ENCODE data around the gene HCST.

- TF ChIP-seq ZZZ3 (CRISPR knock-in tag; IDR thresholded peaks at IDR 0.05; ENCODE audit: borderline replicate concordance) (no peak), ATF3 (CRISPR knock-in tag; IDR thresholded peaks at IDR 0.05) (no peak), TCF7L2 (IDR thresholded peaks at IDR 0.05; ENCODE audit: low read depth, low read length) (no peak), NFIC (IDR thresholded peaks at IDR 0.05; ENCODE audit: low read length) (no peak), NCOA1 (CRISPR knock-in tag; IDR thresholded peaks at IDR 0.05) (no peak), TBX3 (IDR thresholded peaks at IDR 0.05; ENCODE audit: borderline replicate concordance) (no peak), TBP (CRISPR knock-in tag; IDR thresholded peaks at IDR 0.05) (no peak), REST (IDR thresholded peaks at IDR 0.05; ENCODE audit: borderline replicate concordance in 1 of 2, low read depth in 1 of 2, low read length in 2 of 2) (no peak), FOXM1 (CRISPR knock-in tag; IDR thresholded peaks at IDR 0.05) (no peak)
These were observed 30.7 kb upstream of the HCST start for GRCh38 chr19:35871611-35872010.
